ENCODE results near the gene SMYD3.

DNA sequence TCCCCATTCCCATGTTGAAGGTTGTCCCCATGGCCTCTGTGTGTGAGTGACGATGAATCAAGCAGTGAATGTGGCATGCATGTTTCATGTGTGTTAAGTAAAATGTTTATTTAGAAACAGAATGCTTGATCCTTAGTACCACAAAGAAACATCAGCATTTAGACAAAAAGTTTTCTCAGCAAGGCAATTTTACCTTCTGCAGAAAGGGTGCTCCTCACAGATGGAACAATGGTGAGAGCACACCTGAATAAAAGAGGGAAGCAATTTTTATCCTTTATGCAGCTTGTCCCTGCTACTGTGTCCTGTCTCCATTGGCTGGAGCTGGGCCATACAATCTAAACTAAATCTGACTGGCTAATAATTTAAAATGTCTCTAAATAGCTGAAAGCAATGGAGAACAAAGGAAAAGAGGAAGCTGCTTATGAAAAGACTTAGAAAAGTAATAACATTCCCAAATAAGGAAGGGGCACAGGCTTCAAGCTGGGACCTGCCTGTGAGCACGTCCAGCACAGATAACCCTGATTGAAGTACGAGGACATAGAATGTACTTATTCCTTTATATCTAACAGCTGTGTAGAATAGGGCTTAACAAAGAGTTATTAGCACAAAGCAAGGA lies 8.4 kb upstream of the SMYD3 start:
- TF ChIP-seq, protein P1, sequence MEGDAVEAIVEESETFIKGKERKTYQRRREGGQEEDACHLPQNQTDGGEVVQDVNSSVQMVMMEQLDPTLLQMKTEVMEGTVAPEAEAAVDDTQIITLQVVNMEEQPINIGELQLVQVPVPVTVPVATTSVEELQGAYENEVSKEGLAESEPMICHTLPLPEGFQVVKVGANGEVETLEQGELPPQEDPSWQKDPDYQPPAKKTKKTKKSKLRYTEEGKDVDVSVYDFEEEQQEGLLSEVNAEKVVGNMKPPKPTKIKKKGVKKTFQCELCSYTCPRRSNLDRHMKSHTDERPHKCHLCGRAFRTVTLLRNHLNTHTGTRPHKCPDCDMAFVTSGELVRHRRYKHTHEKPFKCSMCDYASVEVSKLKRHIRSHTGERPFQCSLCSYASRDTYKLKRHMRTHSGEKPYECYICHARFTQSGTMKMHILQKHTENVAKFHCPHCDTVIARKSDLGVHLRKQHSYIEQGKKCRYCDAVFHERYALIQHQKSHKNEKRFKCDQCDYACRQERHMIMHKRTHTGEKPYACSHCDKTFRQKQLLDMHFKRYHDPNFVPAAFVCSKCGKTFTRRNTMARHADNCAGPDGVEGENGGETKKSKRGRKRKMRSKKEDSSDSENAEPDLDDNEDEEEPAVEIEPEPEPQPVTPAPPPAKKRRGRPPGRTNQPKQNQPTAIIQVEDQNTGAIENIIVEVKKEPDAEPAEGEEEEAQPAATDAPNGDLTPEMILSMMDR (IDR thresholded peaks at IDR 0.05; ENCODE audit: low read length) = no peak
- TF ChIP-seq EZH2 (optimal IDR thresholded peaks at IDR 0.05; ENCODE audit: low read depth, low read length) = no peak
